ENCODE measurements around the gene MYORG. TPM values are rescaled to one million over a fixed set of nuclear protein-coding genes. Genes with fewer than 3 reads are reported as not detected.
A peak's percentile ranks its signal among the peaks of the same experiment; 100 is the strongest.

MYORG gene
- 4.8 TPM for total RNA-seq
- long read RNA-seq, full-length matches to known transcripts: 3 of 10 reads
- long read RNA-seq, partial matches to known transcripts: 7 of 10 reads
- long read RNA-seq, other reads (novel, unspliced or antisense): 0 of 10 reads

DNA sequence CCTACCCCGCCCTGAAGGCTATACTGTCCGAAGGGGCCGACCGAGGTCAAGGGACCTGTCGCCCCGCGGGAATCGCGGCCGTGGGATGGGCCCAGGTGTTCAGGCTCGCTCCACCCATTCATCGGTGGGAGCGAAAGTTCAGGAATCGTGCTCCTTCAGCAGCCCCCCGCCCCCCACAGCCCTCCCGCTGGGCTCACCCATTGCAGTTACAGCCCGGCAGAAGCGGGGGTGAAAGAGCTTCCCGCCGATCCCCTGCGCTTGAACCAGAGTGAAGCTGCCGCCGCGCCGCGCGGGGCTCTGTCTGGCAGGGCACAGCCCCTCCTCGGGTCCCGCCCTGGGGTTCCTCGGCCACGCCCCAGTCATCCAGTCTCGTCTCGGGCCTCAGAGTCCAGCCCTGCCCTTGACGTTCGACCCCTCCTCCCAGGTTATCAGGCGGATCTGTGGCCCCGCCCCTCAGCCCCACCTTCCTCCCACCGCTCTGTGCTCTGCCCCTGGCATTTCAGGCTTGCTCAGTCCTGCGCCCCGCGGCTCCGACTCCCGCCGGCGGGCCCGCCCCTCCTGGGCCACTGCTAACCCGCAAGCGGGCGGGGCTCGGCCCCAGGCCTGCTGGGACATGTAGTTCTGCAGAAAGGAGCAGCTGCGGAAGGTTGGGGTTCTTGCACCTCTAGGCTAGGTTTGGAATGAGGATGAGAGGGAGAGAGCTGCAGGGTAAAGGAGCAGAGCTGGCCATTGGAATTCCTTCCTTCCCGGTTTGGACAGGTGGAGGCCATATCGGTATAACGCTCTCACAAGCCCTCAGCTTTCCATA is at the start of gene MYORG:
Gene MYORG (minus strand): TSS at position 303 of the 808 bp plus-strand sequence. CDS start 3,955 bp downstream, outside the sequence.
- peaks cover 48% of the 10 kb centered on the region for H3K4me1 ChIP-seq

DNA sequence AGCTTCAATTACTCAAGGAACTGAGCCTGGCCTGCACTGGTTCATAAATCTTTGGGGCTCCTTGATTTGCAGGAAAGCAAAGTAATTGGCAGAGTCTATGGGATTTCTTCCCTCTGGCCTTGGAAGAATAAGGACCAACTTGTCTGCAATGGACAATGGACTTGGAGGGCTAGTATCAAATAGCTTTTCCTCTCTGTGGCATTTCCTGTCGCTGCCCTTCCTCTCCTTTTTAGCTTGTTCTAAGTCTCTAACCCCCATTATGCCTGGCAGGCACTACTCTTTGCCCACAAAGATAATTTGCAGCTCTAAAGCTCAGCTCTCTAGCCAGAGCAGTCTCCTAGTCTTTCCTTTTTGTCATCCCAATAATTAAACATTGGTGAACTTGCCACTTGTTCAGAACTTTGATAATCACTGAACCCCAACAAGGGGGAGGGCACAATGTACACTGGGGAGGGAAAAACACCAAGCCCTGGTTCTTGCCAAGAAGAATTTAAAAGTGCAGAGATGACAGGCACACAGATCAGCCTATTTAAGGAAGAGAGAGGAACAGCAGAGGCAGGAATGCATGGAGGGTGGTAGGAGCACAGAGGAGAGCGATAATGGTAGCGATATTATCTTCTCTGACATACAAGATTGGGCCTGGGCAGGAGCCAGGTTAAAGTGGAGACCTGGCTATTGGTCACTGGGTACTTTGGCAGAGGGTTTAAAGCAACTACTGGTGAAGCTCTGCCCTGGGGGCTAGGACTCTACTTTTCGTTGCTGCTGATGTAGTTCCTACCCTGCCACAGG is 43.2 kb upstream of the MYORG start:
- no peaks in the 10 kb centered on the region for H3K4me1 ChIP-seq
- intact Hi-C loops (cut with DNase I): no loop called here
- no peaks in the 10 kb centered on the region for H3K36me3 ChIP-seq
- no peak overlapping the region for H3K27ac ChIP-seq
- TF ChIP-seq, protein P1, sequence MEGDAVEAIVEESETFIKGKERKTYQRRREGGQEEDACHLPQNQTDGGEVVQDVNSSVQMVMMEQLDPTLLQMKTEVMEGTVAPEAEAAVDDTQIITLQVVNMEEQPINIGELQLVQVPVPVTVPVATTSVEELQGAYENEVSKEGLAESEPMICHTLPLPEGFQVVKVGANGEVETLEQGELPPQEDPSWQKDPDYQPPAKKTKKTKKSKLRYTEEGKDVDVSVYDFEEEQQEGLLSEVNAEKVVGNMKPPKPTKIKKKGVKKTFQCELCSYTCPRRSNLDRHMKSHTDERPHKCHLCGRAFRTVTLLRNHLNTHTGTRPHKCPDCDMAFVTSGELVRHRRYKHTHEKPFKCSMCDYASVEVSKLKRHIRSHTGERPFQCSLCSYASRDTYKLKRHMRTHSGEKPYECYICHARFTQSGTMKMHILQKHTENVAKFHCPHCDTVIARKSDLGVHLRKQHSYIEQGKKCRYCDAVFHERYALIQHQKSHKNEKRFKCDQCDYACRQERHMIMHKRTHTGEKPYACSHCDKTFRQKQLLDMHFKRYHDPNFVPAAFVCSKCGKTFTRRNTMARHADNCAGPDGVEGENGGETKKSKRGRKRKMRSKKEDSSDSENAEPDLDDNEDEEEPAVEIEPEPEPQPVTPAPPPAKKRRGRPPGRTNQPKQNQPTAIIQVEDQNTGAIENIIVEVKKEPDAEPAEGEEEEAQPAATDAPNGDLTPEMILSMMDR (IDR thresholded peaks at IDR 0.05): no peak
- H3K9me3 ChIP-seq: no peaks in the 10 kb centered on the region
- DNase-seq (no peak), ATAC-seq (no peak)
- no peaks in the 10 kb centered on the region for H3K27me3 ChIP-seq (ENCODE audit: low read depth)
- H3K4me3 ChIP-seq: no peak overlapping the region

More for the DNA sequence above, at the start of gene MYORG:
- intact Hi-C loops (cut with DNase I): no loop called here
- TF ChIP-seq, protein P1 (IDR thresholded peaks at IDR 0.05): no peak
- H3K27me3 ChIP-seq (ENCODE audit: low read depth): no peaks in the 10 kb centered on the region
- H3K36me3 ChIP-seq: no peaks in the 10 kb centered on the region
- no peaks in the 10 kb centered on the region for H3K9me3 ChIP-seq
- peak within 1 kb of the TSS; percentile 80 for H3K4me3 ChIP-seq
- ATAC-seq (peak; percentile 92 to 93), DNase-seq (peak; percentile 98)
- H3K27ac ChIP-seq: peak within 1 kb of the TSS; percentile 71

DNA sequence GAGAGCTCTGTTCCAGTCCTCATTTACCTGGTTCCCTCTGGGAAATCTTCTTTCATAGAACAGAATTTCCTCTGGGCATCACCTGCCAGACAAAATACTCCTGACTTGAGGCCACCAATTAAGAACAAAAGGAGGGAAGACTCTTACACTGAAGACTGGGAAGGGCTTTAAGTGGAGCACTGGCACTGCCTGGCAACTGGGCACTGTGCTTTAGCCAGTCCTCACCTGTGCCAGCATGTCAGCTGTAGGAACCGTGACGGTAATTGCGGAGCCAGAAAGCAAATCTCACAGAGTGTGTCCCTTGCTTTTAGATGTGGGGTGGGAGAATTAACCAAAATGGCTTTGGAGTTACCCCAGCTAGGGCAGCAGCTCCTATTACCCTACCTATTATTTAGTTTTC is 41.0 kb upstream of the MYORG start:
- TF ChIP-seq, protein P1 (IDR thresholded peaks at IDR 0.05): no peak
- intact Hi-C loops (cut with DNase I): no loop called here

DNA sequence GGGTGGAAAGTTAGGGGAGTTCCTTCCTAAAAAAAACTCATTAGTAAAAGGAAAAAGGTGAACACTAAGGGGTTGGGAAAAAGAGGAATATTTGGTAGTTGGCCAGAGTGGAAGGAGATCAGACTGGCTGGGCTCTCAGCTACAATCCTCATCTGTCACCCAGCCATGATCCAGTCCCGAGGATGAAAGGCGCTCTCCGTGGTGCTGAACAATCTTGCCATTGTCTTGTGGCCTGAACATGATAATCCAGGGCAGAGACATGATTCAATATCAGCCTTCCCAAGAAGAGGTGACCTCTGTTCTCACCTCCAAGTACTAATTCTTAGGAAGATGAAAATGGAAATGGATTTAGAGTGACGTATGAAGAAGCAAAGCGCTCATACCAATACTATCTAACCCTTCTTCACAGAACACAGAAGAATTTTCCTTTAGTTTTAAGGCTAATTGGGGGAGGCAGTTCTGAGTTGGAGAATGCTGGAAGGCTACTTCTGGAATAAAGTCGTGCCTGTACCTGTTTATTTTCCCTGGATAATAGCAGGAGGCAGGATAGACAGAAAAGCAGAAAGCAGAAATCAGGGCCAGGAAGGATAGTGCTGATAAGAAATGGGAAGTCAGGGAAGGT is 36.6 kb upstream of the MYORG start:
- Histone ChIP-seq H3K9me3 (no peaks in the 10 kb centered on the region), H3K27ac (no peak overlapping the region), H3K4me3 (no peak overlapping the region), H3K36me3 (no peaks in the 10 kb centered on the region), H3K4me1 (no peaks in the 10 kb centered on the region), H3K27me3 (ENCODE audit: low read depth) (no peaks in the 10 kb centered on the region)
- ATAC-seq: no peak
- intact Hi-C loops (cut with DNase I): no loop called here
- TF ChIP-seq, protein P1 (IDR thresholded peaks at IDR 0.05): no peak
- DNase-seq: no peak

More for the DNA sequence above, 41.0 kb upstream of the MYORG start:
- Histone ChIP-seq H3K27ac (no peak overlapping the region), H3K4me3 (no peak overlapping the region), H3K27me3 (ENCODE audit: low read depth) (no peaks in the 10 kb centered on the region), H3K4me1 (no peaks in the 10 kb centered on the region), H3K9me3 (no peaks in the 10 kb centered on the region), H3K36me3 (no peaks in the 10 kb centered on the region)
- DNase-seq (no peak), ATAC-seq (no peak)

DNA sequence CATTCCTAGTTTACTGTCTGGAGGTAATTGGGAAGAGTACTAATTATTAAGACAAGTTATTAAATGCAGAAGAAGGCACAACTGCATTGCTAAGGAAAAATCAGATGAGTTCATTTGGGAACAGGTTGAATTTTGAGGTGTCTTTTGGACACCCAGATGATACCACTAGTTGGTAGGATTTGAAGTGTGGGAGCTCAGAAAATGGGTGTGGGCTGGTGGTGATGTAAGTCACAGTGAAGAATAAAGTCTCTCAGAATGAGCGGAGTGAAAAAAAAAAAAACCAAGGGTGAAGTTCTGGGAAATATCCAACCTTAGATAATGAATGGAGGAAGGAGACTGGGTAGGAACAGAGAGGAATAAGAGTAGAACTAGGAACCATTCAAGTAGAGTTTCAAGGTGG is 35.6 kb upstream of the MYORG start:
- Histone ChIP-seq H3K27ac (no peak overlapping the region), H3K36me3 (no peaks in the 10 kb centered on the region), H3K9me3 (no peaks in the 10 kb centered on the region), H3K4me1 (no peaks in the 10 kb centered on the region), H3K27me3 (ENCODE audit: low read depth) (no peaks in the 10 kb centered on the region), H3K4me3 (no peak overlapping the region)
- TF ChIP-seq, protein P1 (IDR thresholded peaks at IDR 0.05): no peak
- intact Hi-C loops (cut with DNase I): no loop called here
- no peak for ATAC-seq
- DNase-seq: no peak
